Measurements from ENCODE around the gene PRELP. TPM values are rescaled to one million over a fixed set of nuclear protein-coding genes. Genes with fewer than 3 reads are reported as not detected.
A peak's percentile ranks its signal among the peaks of the same experiment; 100 is the strongest.

The PRELP gene
- total and polyA plus RNA-seq, 2 of the 8 experiments (the other 6 are each of a cell fraction or from before 2014, with no cell fraction given) = 0.13 to 0.23 TPM

GRCh38 chr1:203443296-203443695 is 32.3 kb upstream of the PRELP start:
- no peak overlapping the region for H3K23ac ChIP-seq (ENCODE audit: insufficient read length)
- no peak for DNase-seq (ENCODE audit: low read depth in 1 of 2, low spot score in 2 of 2)
- no peak overlapping the region for H3K14ac ChIP-seq (ENCODE audit: insufficient read length)
- no peak overlapping the region for H2BK120ac ChIP-seq (replicated peaks; ENCODE audit: low read depth, low read length)
- H2BK20ac ChIP-seq (ENCODE audit: low read length) = no peak overlapping the region
- H2BK15ac ChIP-seq (ENCODE audit: low read length) = no peak overlapping the region
- FAIRE-seq = no peak
- no peaks in the 10 kb centered on the region for H3K36me3 ChIP-seq (ENCODE audit: control insufficient read depth in 2 of 4, insufficient read depth in 4 of 4, low read length in 3 of 4)
- no peak overlapping the region for H4K91ac ChIP-seq (replicated peaks; ENCODE audit: insufficient read length, low read length)
- no peaks in the 10 kb centered on the region; a peak in 1 of 7 replicates for H3K27me3 ChIP-seq (replicated peaks in 1 of 4; ENCODE audit: control insufficient read depth in 3 of 4, extremely low read depth in 1 of 4, insufficient read depth in 3 of 4, low read length in 3 of 4)
- H3K9ac ChIP-seq (replicated peaks in 1 of 4; ENCODE audit: extremely low read depth in 1 of 4, low read depth in 3 of 4, low read length in 3 of 4) = no peak overlapping the region
- no peak overlapping the region for H4K5ac ChIP-seq (ENCODE audit: insufficient read length, low read depth, low read length)
- H3K27ac ChIP-seq (ENCODE audit: low read depth, low read length) = no peak overlapping the region
- no peak overlapping the region for H3K4ac ChIP-seq (replicated peaks; ENCODE audit: insufficient read length, low read depth, low read length)
- H2BK5ac ChIP-seq (ENCODE audit: low read depth, low read length) = no peak overlapping the region
- H3K79me1 ChIP-seq (ENCODE audit: low read depth, low read length) = no peaks in the 10 kb centered on the region
- WGBS, 2 experiments (ENCODE audit: extremely low coverage in 1 of 2, insufficient coverage in 1 of 2, insufficient read length in 1 of 2, insufficient replicate concordance in 2 of 2, low coverage in 1 of 2, low lambda C conversion rate in 2 of 2, missing lambda C conversion rate in 1 of 2) = 36 to 100% methylated on average over 1 to 2 of the region's 2 CpGs
- 0 out of 4 replicates have a peak overlapping the region, but pooled peaks have one; percentile 9 to 27 for H3K4me2 ChIP-seq (ENCODE audit: insufficient read depth in 1 of 2, low read depth in 2 of 2, low read length in 2 of 2)
- no peak overlapping the region; a peak in 1 of 8 replicates for H3K4me3 ChIP-seq (ENCODE audit: extremely low read depth in 1 of 4, insufficient read depth in 2 of 4, low read depth in 3 of 4, low read length in 4 of 4)
- no peak overlapping the region for H2BK12ac ChIP-seq (ENCODE audit: low read depth, low read length)
- H3K9me3 ChIP-seq (ENCODE audit: insufficient read depth in 2 of 2, low read depth in 1 of 2, low read length in 1 of 2) = peaks cover 7 to 11% of the 10 kb centered on the region in 2 experiments; a peak in 3 of 4 replicates
- ChIA-PET POLR2A (ENCODE audit: partially characterized antibody) (interaction anchor here (1.2 kb wide), 1 partner anchor 45 kb away, joined by 3 read pairs; no protein-coding TSS in a partner anchor), CTCF (ENCODE audit: partially characterized antibody) (interaction anchor here (0.6 to 10.2 kb wide), 12 partner anchors 9 to 446 kb away, joined by 3 to 166 read pairs (median 4); no protein-coding TSS in a partner anchor)
- H3K79me2 ChIP-seq (ENCODE audit: control insufficient read depth in 1 of 2, insufficient read depth in 2 of 2, low read length in 2 of 2) = no peaks in the 10 kb centered on the region
- H3K56ac ChIP-seq (replicated peaks; ENCODE audit: insufficient read length, low read depth, low read length) = no peak overlapping the region
- no peak overlapping the region for H2AFZ ChIP-seq (ENCODE audit: low read length)
- H3K18ac ChIP-seq (ENCODE audit: extremely low read depth, low read length) = no peak overlapping the region
- H3K4me1 ChIP-seq (replicated peaks in 1 of 4; ENCODE audit: control insufficient read depth in 3 of 4, insufficient read depth in 4 of 4, low read length in 3 of 4) = peaks cover 2 to 9% (median 5%) of the 10 kb centered on the region in 4 experiments
- H4K20me1 ChIP-seq (replicated peaks in 1 of 2; ENCODE audit: control insufficient read depth in 1 of 2, insufficient read depth in 2 of 2, low read length in 2 of 2) = no peaks in the 10 kb centered on the region
- no peak overlapping the region for H2AK5ac ChIP-seq (ENCODE audit: low read depth, low read length)
- H4K8ac ChIP-seq (ENCODE audit: extremely low read depth, insufficient read depth, low read length) = no peak overlapping the region
- H3K23me2 ChIP-seq (ENCODE audit: low read depth, low read length) = no peaks in the 10 kb centered on the region
- no peak for TF ChIP-seq SAP30 (IDR thresholded peaks at IDR 0.05; ENCODE audit: insufficient read depth, insufficient replicate concordance, low read length)
- TF ChIP-seq RFX5 (IDR thresholded peaks at IDR 0.05; ENCODE audit: borderline replicate concordance, low read depth, low read length) = no peak
- TF ChIP-seq SIRT6 (IDR thresholded peaks at IDR 0.05; ENCODE audit: low read length) = no peak
- no peak for TF ChIP-seq CTBP2 (IDR thresholded peaks at IDR 0.05; ENCODE audit: borderline replicate concordance, insufficient read depth, insufficient read length, low read length)
- no peak for TF ChIP-seq CBX8 (IDR thresholded peaks at IDR 0.05; ENCODE audit: borderline replicate concordance, low read depth, low read length)
- no peak for TF ChIP-seq RAD21 (IDR thresholded peaks at IDR 0.05 in 1 of 2, conservative IDR thresholded peaks at IDR 0.05 in 1 of 2; ENCODE audit: low read depth in 2 of 2, low read length in 2 of 2)
- no peak for TF ChIP-seq FOSL1 (IDR thresholded peaks at IDR 0.05; ENCODE audit: insufficient read depth, low read depth, low read length)
- TF ChIP-seq SIN3A (conservative IDR thresholded peaks at IDR 0.05 in 1 of 2, IDR thresholded peaks at IDR 0.05 in 1 of 2; ENCODE audit: low read depth in 1 of 2, low read length in 2 of 2) = no peak
- TF ChIP-seq SRF (IDR thresholded peaks at IDR 0.05; ENCODE audit: low read depth, low read length) = no peak
- no peak for TF ChIP-seq USF2 (IDR thresholded peaks at IDR 0.05; ENCODE audit: low read length)
- no peak for TF ChIP-seq TCF12 (IDR thresholded peaks at IDR 0.05; ENCODE audit: low read depth, low read length)
- TF ChIP-seq KDM1A (IDR thresholded peaks at IDR 0.05; ENCODE audit: borderline replicate concordance, low read length) = no peak
